GM23248 (cell line): Measurements from ENCODE around the gene KRTAP2-2. TPM values are rescaled to one million over a fixed set of nuclear protein-coding genes. Genes with fewer than 3 reads are reported as not detected.

ENCODE experiments used
- DNase-seq: peaks from one replicate; pipeline ENCODE4 v3.0.0-alpha.2; 2015
- H2AFZ ChIP-seq: fragments of 200-600 bp; sonication (generic); 2 replicates; pipeline ENCODE4 v1.6.1; 2016; ENCODE audit warnings: antibody characterized with exemption
- H3F3A ChIP-seq: fragments of 200-600 bp; sonication (generic); 2 replicates; pipeline ENCODE4 v1.6.1; 2016; ENCODE audit warnings: mild to moderate bottlenecking, antibody characterized with exemption, mixed run types; ENCODE audit not compliant: insufficient read depth
- H3K27ac ChIP-seq: fragments of 200-600 bp; sonication (generic); 2 replicates; pipeline ENCODE4 v1.5.1; 2016; ENCODE audit warnings: mild to moderate bottlenecking
- H3K27me3 ChIP-seq: fragments of 200-600 bp; sonication (generic); replicated peaks from 2 replicates; pipeline ENCODE4 v1.6.1; 2016; ENCODE audit warnings: mild to moderate bottlenecking; ENCODE audit not compliant: insufficient read depth
- H3K36me3 ChIP-seq: fragments of 200-600 bp; sonication (generic); 2 replicates; pipeline ENCODE4 v1.6.1; 2016; ENCODE audit warnings: low read depth, mild to moderate bottlenecking
- H3K4me1 ChIP-seq: fragments of 200-600 bp; sonication (generic); 2 replicates; pipeline ENCODE4 v1.6.1; 2016; ENCODE audit warnings: mild to moderate bottlenecking; ENCODE audit not compliant: insufficient read depth
- H3K4me2 ChIP-seq: fragments of 200-600 bp; sonication (generic); one replicate; pipeline ENCODE4 v1.6.1; 2016; ENCODE audit warnings: mild to moderate bottlenecking; ENCODE audit not compliant: unreplicated experiment
- H3K4me3 ChIP-seq: fragments of 200-600 bp; sonication (generic); 2 replicates; pipeline ENCODE4 v1.5.1; 2016; ENCODE audit warnings: mild to moderate bottlenecking
- H3K79me2 ChIP-seq: fragments of 200-600 bp; sonication (generic); 2 replicates; pipeline ENCODE4 v1.6.1; 2016; ENCODE audit warnings: mild to moderate bottlenecking; ENCODE audit not compliant: insufficient read depth
- H3K9ac ChIP-seq: fragments of 200-600 bp; sonication (generic); 2 replicates; pipeline ENCODE4 v1.6.1; 2016; ENCODE audit warnings: mild to moderate bottlenecking
- H3K9me2 ChIP-seq: fragments of 200-600 bp; sonication (generic); 2 replicates; pipeline ENCODE4 v1.6.1; 2016; ENCODE audit warnings: mixed run types, mild to moderate bottlenecking, moderate library complexity; ENCODE audit not compliant: insufficient read depth
- H3K9me3 ChIP-seq: fragments of 200-600 bp; sonication (generic); one replicate; pipeline ENCODE4 v1.6.1; 2017; ENCODE audit warnings: low read depth
- H4K20me1 ChIP-seq: fragments of 200-600 bp; sonication (generic); 2 replicates; pipeline ENCODE4 v1.6.0; 2016; ENCODE audit not compliant: insufficient read depth
- EZH2 ChIP-seq: fragments of 200-600 bp; sonication (generic); IDR thresholded peaks from 2 replicates; pipeline ENCODE4 v1.6.1; 2018; ENCODE audit warnings: antibody characterized with exemption, mild to moderate bottlenecking; ENCODE audit not compliant: insufficient read depth, poor library complexity, severe bottlenecking
- EZH2phosphoT487 ChIP-seq: fragments of 200-600 bp; sonication (generic); IDR thresholded peaks from 2 replicates; pipeline ENCODE4 v1.6.1; 2018; ENCODE audit warnings: antibody characterized with exemption, moderate library complexity, mild to moderate bottlenecking, low read depth; ENCODE audit not compliant: insufficient read depth
- WGBS, 2 experiments: methylation state at CpG; one replicate each; pipeline ENCODE4 v1.1.6; 2015 to 2017; ENCODE audit warnings: low lambda C conversion rate in 2 of 2, low coverage in 1 of 2; ENCODE audit errors: missing lambda C conversion rate in 2 of 2; 5-methylcytosine and 5-hydroxymethylcytosine counted together
- in situ Hi-C: fragments of 300-500 bp; cut with MboI; formaldehyde crosslinking; loops from 2 replicates; pipeline ENCODE4 v1.15.0; 2020
- polyA plus RNA-seq: library from polyadenylated mRNA; unstranded; fragments of >200 nt; fragmentation: Nextera tagmentation; extraction: Ambion mirVana; gene quantifications from 2 replicates; pipeline ENCODE4 v1.2.1, GENCODE V29; 2016
- total RNA-seq: library from RNA; depleted of rRNA; stranded (reverse); fragments of >200 nt; shearing (Covaris generic); gene quantifications from 2 replicates; pipeline ENCODE4 v1.2.3, GENCODE V29; 2014

Gene KRTAP2-2
- total and polyA plus RNA-seq, 2 experiments from 2014 or later: 0.74 TPM; not detected in 1

DNA sequence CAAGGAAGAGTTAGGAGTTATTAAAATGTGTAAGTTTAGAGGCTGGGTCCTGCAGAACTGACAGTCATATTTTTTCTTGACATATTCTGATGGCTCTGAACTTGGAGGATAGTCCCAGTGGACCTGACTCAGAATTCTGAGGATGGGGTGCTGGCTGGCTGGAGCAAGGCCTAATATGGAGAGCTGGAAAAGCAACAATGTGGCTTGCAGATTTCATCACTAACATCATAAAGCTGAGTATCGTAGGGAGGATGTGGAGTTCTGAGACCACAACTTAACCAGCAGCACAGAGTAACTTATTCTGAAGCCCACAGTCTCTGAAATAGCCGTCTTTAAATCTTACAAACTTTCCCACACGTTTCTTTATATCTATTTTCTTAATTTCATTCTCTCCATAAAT, 30.3 kb downstream of the KRTAP2-2 start:
- in situ Hi-C loops: no loop called here
- no peak overlapping the region for H3K4me3 ChIP-seq
- DNase-seq: no peak
- no peaks in the 10 kb centered on the region for H3K27me3 ChIP-seq
- H3K36me3 ChIP-seq: no peaks in the 10 kb centered on the region
- H2AFZ ChIP-seq: no peak overlapping the region
- H3K9me2 ChIP-seq: no peaks in the 10 kb centered on the region
- no peak overlapping the region for H3K4me2 ChIP-seq
- H3K79me2 ChIP-seq: no peaks in the 10 kb centered on the region
- TF ChIP-seq EZH2 (no peak), EZH2phosphoT487 (no peak)
- WGBS, 2 experiments: 69 to 85% methylated on average over 3 of the region's 3 CpGs
- H3F3A ChIP-seq: peaks cover 24% of the 10 kb centered on the region
- H3K9me3 ChIP-seq: no peaks in the 10 kb centered on the region
- H4K20me1 ChIP-seq: no peaks in the 10 kb centered on the region
- peaks cover 23% of the 10 kb centered on the region for H3K4me1 ChIP-seq
- H3K9ac ChIP-seq: no peak overlapping the region
- H3K27ac ChIP-seq: no peak overlapping the region

DNA sequence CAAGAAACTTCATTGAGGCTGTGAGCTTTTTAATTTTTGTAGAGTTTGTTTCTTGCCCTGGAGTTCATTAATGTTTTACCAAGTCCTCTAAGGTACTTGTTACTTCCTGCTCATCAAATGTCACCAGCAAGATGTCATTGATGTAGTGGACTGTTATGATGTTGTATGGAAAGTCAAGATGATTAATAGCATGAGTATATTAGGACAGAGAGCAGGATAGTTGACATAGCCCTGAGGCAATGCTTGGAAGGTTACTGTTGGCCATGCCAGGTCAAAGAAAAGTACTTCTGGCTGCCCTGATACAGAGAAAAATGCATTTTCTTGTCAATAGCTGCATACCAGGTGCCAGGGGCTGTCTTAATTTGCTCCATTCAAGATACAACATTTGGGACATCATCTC, 34.7 kb downstream of the KRTAP2-2 start:
- in situ Hi-C loops: no loop called here
- H4K20me1 ChIP-seq: no peaks in the 10 kb centered on the region
- TF ChIP-seq EZH2phosphoT487 (no peak), EZH2 (no peak)
- peaks cover 5% of the 10 kb centered on the region for H3F3A ChIP-seq
- DNase-seq: no peak
- no peak overlapping the region for H3K9ac ChIP-seq
- no peaks in the 10 kb centered on the region for H3K9me3 ChIP-seq
- no peaks in the 10 kb centered on the region for H3K4me1 ChIP-seq
- H3K9me2 ChIP-seq: no peaks in the 10 kb centered on the region
- H3K27ac ChIP-seq: no peak overlapping the region
- H3K4me3 ChIP-seq: no peak overlapping the region
- H3K4me2 ChIP-seq: no peak overlapping the region
- H3K36me3 ChIP-seq: no peaks in the 10 kb centered on the region
- no peaks in the 10 kb centered on the region for H3K27me3 ChIP-seq
- H3K79me2 ChIP-seq: no peaks in the 10 kb centered on the region
- no peak overlapping the region for H2AFZ ChIP-seq

DNA sequence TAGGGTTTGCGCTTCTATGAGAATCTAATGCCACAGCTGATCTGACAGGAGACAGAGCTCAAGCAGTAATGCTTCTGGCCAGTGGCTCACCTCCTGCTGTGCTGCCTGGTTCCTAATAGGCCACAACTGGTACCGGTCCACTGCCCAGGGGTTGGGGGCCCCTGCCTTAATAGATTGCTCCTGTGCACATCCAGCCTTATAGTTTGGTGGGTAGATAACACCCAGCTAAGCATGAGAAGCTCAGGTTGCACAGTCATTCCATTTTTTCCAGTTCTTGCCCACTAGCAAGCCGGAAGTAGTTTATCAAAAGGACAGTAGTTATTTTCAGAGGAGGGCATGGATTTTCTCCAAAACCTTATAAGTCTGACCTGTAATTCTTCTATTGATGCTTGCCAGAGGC, 35.6 kb downstream of the KRTAP2-2 start:
- Histone ChIP-seq H3K4me2 (no peak overlapping the region), H3K79me2 (no peaks in the 10 kb centered on the region), H3K9ac (no peak overlapping the region), H3K27ac (no peak overlapping the region), H3F3A (peaks cover 4% of the 10 kb centered on the region; the same call in 1 of the 2 replicates), H4K20me1 (no peaks in the 10 kb centered on the region), H2AFZ (no peak overlapping the region), H3K27me3 (no peaks in the 10 kb centered on the region), H3K9me3 (no peaks in the 10 kb centered on the region), H3K9me2 (no peaks in the 10 kb centered on the region), H3K36me3 (no peaks in the 10 kb centered on the region), H3K4me1 (no peaks in the 10 kb centered on the region), H3K4me3 (no peak overlapping the region)
- DNase-seq: no peak
- in situ Hi-C loops: no loop called here
- TF ChIP-seq EZH2: no peak
- no peak for TF ChIP-seq EZH2phosphoT487
- WGBS, 2 experiments: 94 to 100% methylated on average over 3 of the region's 3 CpGs

DNA sequence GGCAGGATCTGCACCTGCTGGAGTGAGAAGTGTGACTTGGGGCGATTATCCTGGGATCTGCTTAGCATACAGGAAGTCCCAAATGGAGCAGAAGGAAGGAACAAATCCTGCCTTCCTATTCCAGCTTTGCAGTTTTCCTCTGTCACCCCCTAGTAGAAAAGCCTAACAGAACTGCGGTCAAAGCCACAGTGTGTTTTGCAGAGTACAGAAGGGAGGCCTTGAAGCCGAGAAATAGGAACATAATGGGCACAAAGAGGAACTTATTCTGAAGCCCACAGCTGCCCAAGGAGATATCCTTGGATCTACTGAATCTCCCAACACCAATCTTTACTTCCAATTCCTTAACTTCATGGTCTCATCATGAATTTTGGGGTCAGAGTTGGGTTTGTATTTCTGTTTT, 36.5 kb downstream of the KRTAP2-2 start:
- H3K4me1 ChIP-seq: peaks cover 7% of the 10 kb centered on the region
- H3K27ac ChIP-seq: no peak overlapping the region
- H3K79me2 ChIP-seq: no peaks in the 10 kb centered on the region
- H3K9me3 ChIP-seq: no peaks in the 10 kb centered on the region
- no peaks in the 10 kb centered on the region for H3K27me3 ChIP-seq
- 92 to 97% methylated on average over 3 of the region's 3 CpGs for WGBS, 2 experiments
- in situ Hi-C loops: no loop called here
- H3K9me2 ChIP-seq: no peaks in the 10 kb centered on the region
- no peak overlapping the region for H2AFZ ChIP-seq
- H4K20me1 ChIP-seq: no peaks in the 10 kb centered on the region
- peaks cover 11% of the 10 kb centered on the region for H3F3A ChIP-seq
- H3K9ac ChIP-seq: no peak overlapping the region
- no peak for DNase-seq
- H3K4me3 ChIP-seq: no peak overlapping the region
- H3K36me3 ChIP-seq: no peaks in the 10 kb centered on the region
- no peak overlapping the region for H3K4me2 ChIP-seq
- TF ChIP-seq EZH2: no peak
- TF ChIP-seq EZH2phosphoT487: no peak

DNA sequence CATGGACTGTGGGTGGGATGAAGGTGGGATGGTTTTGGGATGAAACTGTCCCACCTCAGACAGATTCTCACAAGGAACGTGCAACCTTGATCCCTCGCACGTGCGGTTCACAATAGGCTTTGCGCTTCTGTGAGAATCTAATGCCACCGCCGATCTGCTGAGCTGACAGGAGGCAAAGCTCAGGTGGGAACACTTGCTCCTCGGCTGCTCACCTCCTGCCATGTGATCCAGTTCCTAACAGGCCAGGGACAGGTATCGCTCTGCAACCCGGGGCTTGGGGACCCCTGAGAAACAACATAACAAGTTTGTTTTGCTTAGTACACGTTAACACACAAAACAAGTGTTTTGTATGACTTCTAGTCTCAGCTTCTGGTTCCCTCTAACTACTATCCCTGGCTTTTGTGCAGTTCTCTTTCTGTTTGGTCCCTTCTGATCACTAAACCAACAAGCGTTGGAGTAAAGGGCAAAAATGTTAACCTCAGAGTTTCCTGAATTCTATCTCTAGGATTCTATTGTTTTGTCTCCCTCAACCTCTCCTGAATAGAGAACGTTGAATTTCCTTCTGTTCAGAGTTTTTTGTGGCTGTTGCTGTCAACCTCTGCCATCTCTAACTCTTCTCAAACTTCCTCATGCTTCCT, 38.3 kb downstream of the KRTAP2-2 start:
- no peak for TF ChIP-seq EZH2
- TF ChIP-seq EZH2phosphoT487: no peak
- no peaks in the 10 kb centered on the region for H3K36me3 ChIP-seq
- no peaks in the 10 kb centered on the region for H3K9me3 ChIP-seq
- H4K20me1 ChIP-seq: no peaks in the 10 kb centered on the region
- H3K79me2 ChIP-seq: no peaks in the 10 kb centered on the region
- no peak overlapping the region for H3K4me2 ChIP-seq
- H3K9ac ChIP-seq: no peak overlapping the region
- in situ Hi-C loops: no loop called here
- no peak overlapping the region for H3K4me3 ChIP-seq
- DNase-seq: no peak
- no peak overlapping the region for H2AFZ ChIP-seq
- H3K4me1 ChIP-seq: peaks cover 16% of the 10 kb centered on the region
- H3F3A ChIP-seq: peaks cover 28% of the 10 kb centered on the region
- WGBS, 2 experiments: 90 to 92% methylated on average over 13 of the region's 13 CpGs
- H3K27ac ChIP-seq: no peak overlapping the region
- no peaks in the 10 kb centered on the region for H3K9me2 ChIP-seq
- H3K27me3 ChIP-seq: no peaks in the 10 kb centered on the region
